Choroid plexus epithelial cell (primary cell): ENCODE measurements around the gene TMEM126B.
A peak's percentile ranks its signal among the peaks of the same experiment; 100 is the strongest.
"Not testable (repeated sequence)": the region's sequence is repeated elsewhere in the genome, so short reads cannot be mapped to it uniquely, and the experiment has no call there.

Source experiments
- DNase-seq: peaks from one replicate; pipeline ENCODE4 v3.0.0-alpha.2; 2010; ENCODE audit warnings: low read depth
- H3K4me3 ChIP-seq: 2 replicates; pipeline ENCODE4 v1.5.1; 2011; ENCODE audit warnings: low read depth, mild to moderate bottlenecking, control low read depth, low read length, moderate library complexity
- CTCF ChIP-seq: conservative IDR thresholded peaks from 2 replicates; pipeline ENCODE4 v1.5.1; 2011; ENCODE audit warnings: low read depth, mild to moderate bottlenecking, control low read depth, inconsistent platforms, low read length, moderate library complexity

Gene TMEM126B

GRCh38 chr11:85651118-85651517 is 22.7 kb downstream of the TMEM126B start:
- H3K4me3 ChIP-seq, result no peak overlapping the region
- DNase-seq, result no peak
- TF ChIP-seq CTCF, result no peak

- TF ChIP-seq CTCF, result no peak
- no peak for DNase-seq
- H3K4me3 ChIP-seq, result no peak overlapping the region
These were observed 24.5 kb downstream of the TMEM126B start for GRCh38 chr11:85652786-85653447.

- DNase-seq, H3K4me3 ChIP-seq: not testable (repeated sequence)
These were observed 25.9 kb downstream of the TMEM126B start for GRCh38 chr11:85654343-85654742.

- DNase-seq, result no peak
- no peak overlapping the region for H3K4me3 ChIP-seq
- no peak for TF ChIP-seq CTCF
These were observed 28.4 kb downstream of the TMEM126B start for GRCh38 chr11:85656777-85657176.

GRCh38 chr11:85658180-85658579 is 29.8 kb downstream of the TMEM126B start:
- no peak for TF ChIP-seq CTCF
- DNase-seq, result no peak
- no peak overlapping the region for H3K4me3 ChIP-seq

GRCh38 chr11:85661972-85662664 is 33.7 kb downstream of the TMEM126B start:
- no peak for TF ChIP-seq CTCF
- H3K4me3 ChIP-seq, result peak overlapping the region; percentile 85

GRCh38 chr11:85663080-85663752 is 34.8 kb downstream of the TMEM126B start:
- no peak for TF ChIP-seq CTCF
- no peak for DNase-seq
- H3K4me3 ChIP-seq, result peak overlapping the region; percentile 85

More at GRCh38 chr11:85661972-85662664, 33.7 kb downstream of the TMEM126B start:
- no peak for DNase-seq
